ENCODE measurements around the gene MEF2C.
"Not testable (repeated sequence)": the region's sequence is repeated elsewhere in the genome, so short reads cannot be mapped to it uniquely, and the experiment has no call there.

Gene MEF2C

DNA sequence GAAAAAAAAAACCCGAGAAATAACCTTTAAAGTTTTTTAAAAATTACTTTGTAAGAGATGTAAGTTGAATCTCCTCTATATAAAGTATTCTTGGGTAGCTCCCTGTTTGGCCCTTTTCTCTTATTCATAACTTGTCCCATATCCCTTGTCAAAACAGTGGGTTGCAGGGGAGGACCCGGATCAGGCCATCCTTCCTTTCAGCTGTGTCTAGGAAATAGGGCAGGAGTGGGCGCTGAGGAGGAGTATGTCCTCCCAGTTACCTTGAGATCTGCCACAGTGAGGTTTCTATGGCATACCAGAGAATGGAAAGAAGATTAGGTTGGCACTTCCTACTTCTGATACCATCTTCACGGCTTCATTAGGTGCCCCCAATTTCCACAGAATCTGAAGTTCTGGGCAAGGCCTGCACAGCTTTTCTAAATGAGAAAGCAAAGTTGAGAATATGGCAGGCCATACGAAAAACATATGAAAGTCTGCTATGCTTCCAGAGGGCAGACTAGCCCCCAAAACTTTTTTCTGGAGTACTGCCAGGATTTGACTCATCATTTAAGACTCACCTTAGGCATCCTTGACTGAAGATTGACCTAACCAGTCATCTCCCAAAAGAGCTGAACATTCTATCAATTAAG is 20.3 kb downstream of the MEF2C start:
- no peak for DNase-seq (ENCODE audit: low read depth in 2 of 2)

DNA sequence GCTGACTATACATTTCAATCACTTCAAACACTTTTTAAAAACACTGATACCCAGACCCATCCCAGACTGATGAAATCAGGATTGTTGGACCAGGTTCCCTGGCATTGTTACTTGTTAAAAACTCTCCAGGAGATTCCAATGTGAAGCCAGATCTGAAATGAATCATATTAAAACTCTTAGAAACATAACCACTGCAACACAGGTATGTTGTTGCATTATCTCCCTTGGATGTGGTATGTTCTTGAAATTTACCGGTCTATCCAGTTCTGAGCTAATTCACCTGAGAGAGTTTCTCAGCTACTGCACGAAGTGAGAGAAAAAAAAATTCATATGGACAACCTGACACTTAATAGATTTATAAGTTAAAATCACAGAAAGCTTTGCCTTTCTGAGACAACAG is 21.8 kb downstream of the MEF2C start:
- DNase-seq (ENCODE audit: low read depth in 2 of 2), result no peak

DNA sequence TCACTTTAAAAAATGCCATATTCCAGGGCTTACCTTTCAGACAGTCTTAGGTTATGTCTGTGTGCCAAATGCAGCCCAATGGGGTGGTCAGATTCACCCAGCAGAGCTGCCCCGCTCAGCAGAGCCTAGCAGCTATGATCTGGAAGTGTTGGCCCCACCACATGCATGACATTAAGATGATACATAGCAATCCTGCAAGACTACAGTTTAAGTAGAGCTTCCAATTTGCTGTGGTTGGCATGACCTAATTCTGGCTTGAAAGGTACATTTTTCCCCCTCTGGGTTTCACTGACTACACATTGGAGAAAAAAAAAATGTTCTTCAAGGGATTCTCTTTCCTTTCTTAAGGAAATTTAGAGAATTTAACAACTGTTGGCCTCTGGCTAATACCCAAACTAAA is 22.5 kb downstream of the MEF2C start:
- no peak for DNase-seq (ENCODE audit: low read depth in 2 of 2)

DNA sequence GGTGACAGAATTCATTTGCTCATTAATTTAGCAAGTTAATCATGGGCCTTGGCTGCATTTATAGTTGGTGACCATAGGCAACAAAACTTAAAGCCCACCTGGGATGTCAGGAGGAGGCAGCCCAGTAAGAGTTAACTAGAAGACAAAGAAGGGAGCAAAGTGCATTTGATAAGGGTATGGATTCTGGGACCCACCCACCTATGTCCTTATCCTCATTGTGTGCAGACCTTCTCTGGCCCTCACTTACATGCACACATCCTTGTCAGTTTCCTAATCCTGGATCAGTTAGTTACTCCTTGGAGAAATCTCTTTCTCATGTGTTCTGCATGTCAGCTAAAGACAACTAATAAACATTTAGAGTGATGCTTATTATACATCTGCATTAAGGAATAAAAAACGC is 24.6 kb downstream of the MEF2C start:
- no peak for DNase-seq (ENCODE audit: low read depth in 2 of 2)

DNA sequence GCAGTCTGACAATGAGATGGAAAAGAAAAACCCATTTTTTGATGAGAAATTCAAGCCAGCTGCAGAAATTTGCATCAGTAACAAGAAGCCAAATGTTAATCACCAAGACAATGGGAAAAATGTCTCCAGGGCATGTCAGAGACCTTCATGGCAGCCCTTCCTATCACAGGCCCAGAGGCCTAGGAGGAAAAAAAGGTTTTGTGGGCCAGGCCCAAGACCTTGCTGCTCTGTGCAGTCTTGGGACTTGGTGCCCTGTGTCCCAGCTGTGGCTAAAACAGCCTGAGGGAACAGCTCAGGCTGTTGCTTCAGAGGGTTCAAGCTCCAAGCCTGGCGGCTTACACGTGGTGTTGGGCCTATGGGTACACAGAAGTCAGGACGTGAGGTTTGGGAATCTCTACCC is 26.6 kb downstream of the MEF2C start:
- not testable (repeated sequence) for DNase-seq (ENCODE audit: low read depth in 2 of 2)

DNA sequence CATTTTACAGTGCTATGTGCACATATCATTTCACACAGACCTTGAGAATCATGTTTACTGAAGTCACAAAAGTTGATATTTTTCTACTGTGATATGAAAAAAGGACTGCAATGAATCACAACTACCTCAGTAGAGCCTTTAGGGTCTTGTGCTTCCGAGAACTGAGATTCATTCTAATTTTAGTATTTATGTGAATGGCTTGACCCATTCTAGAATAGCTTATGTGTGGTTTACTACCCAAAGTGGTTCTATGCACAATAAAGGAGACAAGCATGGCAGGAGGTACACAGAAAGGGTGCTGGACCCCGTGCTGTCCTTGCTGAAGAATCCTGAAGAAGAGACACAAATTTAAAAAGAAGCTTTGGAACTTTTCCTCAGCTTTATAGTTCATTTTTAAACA is 28.2 kb downstream of the MEF2C start:
- DNase-seq (ENCODE audit: low read depth in 2 of 2), result no peak

DNA sequence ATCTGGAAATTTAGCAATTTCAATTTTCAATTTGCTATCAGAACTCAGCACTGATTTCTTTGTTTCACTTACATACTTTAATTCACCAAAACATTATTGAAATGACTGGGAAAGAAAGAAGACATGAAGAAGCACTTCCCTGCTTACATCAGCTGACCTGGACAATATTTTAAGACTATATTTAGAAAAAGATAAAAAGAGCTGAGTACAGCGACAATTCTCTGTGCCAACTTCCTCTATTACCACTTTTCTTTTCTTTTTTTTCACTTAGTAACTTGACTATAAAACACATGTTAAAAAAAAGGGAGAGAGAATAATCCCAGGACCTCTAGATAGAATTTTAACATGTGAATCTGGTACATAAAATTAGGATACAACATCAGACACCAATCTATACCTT is 35.6 kb downstream of the MEF2C start:
- DNase-seq (ENCODE audit: low read depth in 2 of 2), result no peak

DNA sequence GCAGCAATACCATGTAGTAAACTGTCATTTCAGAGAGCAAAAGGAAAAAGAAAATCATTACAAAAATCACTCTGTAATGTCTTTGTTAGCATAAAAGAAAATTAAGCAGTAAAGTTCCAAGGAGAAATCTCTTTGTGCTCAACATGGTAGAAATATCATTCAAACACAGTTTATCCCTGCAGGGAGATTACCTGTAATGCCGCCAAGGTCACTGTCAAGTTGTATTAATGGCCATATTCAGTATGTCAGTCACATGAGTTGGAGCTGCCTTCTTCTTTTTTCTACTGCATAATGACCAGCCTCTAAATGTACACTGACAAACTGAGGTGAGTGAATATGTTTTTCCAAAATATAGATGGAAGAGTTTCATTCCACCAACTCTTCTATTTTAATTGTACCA is 36.5 kb downstream of the MEF2C start:
- no peak for DNase-seq (ENCODE audit: low read depth in 2 of 2)

DNA sequence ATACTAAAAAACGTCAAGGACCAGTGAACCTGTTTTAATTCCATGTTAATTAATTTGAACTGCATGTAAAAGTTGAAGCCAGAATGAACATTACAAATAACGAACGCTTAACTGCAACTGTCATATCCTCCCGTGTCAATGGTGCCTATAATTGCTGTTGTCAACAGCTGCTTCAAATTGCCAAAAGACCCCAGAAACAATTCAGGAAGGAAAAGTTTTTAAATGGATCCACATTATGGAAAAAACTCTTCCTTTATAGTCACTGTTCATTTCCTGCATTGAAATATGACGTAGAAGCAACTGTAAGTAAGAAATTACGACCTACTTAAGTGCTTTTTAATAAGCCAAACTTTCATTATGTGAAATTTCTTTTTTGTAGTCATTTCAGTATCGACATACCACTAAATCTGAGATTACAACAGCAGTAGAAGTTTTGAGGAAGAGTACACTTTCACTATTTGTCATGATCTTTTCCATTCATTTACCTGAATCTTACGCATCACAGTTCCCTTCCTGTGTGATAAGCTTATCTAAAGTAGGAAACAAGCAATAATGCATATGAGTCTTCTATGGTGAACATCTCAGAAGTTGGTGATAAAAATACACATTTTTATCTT is 37.8 kb downstream of the MEF2C start:
- no peak for DNase-seq (ENCODE audit: low read depth in 2 of 2)

DNA sequence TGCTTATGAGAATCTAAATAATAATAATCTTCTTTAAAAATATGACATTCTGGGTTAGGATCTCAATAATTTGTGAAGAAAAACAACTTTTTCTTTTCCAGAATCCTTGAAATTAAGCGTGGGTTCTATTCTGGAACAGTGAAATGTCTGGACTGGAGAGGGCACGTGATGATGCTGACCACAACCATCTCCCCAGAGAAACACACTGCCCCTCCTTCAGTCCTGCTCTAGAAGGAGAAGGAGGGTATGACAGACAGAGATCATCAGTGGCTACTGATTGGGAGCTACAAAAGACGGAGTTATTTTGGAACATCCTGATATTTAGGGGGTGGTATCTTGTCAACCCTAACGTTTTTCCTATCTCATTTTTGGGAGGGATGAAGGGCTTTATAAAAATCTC is 40.2 kb downstream of the MEF2C start:
- no peak for DNase-seq (ENCODE audit: low read depth in 2 of 2)

DNA sequence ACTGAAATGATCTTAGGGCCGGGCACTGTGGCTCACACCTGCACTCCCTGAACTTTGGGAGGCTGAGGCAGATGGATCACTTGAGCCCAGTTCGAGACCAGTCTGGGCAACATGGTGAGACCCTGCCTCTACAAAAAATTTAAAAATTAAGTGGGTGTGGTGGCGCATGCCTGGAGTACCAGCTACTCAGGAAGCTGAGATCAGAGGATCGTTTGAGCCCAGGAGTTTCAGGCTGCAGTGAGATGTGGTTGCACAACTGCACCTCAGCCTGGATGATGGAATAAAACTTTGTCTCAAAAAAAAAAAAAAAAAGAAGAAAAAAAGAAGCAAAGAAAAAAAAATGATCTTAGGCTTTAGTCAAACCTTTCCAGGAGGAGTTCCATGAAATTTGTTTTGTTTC is 41.8 kb downstream of the MEF2C start:
- DNase-seq (ENCODE audit: low read depth in 2 of 2), result no peak

DNA sequence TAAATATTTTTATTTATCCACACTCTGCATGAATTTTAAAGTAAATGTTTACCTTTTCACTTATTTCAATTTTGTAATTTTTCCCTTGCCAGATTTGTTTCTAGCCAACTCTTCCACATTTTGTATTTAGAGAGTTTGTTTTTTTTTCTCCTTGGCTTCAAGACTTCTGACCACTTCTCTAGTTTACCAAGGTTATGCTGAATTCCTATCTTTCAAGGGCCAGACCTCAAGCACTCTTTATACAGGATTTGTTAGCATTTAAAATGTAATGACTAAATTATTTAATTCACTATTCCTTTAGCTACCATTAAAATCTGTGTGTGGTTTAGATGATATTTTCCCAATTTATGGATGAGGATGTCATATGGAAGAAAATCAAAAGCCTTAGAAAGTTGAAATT is 42.5 kb downstream of the MEF2C start:
- DNase-seq (ENCODE audit: low read depth in 2 of 2), result no peak

DNA sequence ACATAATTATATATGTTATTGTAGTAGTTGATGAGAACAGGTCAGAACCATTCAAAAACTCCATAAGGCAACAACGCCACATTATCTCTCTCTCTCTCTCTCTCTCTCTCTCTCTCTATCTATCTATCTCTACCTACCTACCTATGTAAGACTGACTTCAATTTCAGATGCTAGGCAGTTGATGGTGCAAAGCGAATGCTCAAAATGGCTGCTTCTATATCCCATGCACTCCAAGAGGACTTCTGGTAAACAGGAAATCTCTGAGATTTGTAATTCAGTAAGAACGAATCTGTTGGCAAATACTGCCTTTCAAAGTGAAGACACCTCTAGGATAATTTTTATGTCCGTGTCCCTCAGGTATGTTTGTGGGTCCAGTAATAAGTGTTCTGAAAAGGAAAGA is 43.7 kb downstream of the MEF2C start:
- no peak for DNase-seq (ENCODE audit: low read depth in 2 of 2)

DNA sequence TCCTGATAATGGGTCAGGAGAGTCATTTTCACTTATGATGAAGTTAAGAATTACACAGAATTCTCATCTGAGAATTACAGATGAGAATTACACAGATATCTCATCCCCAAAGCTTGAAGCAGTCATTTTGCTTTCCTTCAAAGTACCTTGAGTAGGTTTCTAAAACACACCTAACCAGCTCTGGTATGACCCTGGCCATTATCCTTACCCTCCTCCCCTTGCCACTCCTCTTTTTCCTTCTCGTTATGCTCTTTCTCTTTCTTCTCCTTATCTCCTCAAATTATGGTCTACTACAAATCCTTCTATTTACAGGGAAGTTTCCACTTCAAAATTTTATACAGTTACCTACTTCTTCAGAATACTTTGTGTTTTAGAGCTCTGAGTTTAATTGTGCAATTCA is 44.5 kb downstream of the MEF2C start:
- no peak for DNase-seq (ENCODE audit: low read depth in 2 of 2)

DNA sequence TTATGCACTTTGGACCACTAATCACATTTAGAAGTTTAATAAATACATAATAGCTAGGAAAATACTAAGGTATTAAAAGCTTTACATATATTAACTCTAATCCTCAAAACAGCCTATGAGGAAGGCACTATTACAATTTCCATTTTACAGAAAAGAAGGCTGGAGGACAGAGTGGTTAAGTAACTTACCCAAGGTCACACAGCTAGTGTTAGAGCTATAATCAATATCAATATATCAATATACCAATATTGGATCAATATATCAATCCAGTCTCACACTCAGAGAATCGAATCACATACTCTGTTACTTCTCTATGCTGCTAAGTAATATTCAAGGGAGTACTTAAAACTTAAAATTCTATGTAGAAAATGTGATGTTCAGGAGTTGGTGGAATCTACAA is 45.2 kb downstream of the MEF2C start:
- no peak for DNase-seq (ENCODE audit: low read depth in 2 of 2)

DNA sequence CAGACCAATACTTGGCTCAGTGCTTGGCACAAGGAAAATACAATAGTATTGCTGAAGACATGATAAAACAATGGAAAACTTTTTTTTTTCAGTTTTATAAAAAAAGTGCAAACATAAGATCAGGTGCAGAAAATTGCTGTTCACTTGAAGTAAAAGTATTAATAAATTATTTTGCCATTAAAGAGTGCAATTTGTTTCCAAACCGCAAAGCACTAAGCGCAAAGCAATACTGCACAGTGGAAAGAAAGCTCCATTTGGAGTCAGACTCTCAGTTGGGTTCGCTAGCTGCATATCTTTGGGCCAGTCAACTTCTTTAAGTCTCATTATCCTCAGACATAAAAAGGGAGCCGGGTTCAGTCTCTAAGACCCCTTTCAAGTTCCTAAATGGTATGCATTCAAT is 45.8 kb downstream of the MEF2C start:
- no peak for DNase-seq (ENCODE audit: low read depth in 2 of 2)

DNA sequence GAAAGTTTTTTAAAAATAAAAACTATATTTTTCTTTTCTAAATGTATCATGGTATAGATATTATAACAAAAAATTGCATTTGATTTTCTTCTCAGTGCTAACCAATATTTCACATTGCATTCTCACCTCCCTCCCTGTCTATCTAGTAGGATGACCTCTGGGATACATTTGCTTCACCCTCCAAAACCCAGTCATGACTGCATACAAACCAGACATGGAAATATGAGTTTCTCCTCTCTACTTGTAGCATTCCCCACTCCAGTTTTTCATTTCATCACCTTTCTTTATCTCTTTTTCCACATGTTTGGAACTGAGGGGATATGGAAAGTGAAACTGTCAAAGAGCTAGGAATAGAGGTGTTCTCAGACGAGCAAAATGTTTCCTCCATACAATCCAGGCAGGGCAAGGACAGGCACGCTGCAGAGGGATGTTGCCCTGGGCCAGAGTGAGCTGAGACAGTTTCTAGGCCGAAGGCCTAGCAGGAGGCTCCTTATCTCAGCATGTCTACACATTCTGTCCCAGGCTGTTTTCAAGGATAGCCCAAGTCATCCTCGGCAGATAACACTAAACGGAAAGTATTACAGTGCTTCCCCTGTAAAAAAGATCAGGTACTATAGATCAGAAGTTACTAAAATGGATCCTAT is 46.7 kb downstream of the MEF2C start:
- DNase-seq (ENCODE audit: low read depth in 2 of 2), result no peak

DNA sequence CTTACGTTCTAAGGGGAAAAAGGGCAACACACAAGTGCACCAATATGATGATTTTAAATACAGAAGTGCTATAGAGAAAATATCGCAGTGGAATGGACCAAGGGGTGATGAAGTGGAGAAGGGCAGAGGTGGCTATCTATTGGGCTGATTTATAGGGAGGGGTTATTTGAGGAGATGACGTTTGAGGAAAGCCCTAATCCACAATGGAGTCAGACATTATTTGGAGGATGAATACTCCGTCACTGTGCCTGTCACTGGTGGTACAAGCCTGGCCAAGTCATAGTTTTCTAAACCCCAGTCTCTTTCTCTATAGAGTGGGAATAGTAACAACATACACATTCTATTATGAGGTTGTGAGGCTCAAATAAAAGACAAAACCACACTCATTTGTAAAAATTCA is 48.5 kb downstream of the MEF2C start:
- no peak for DNase-seq (ENCODE audit: low read depth in 2 of 2)

DNA sequence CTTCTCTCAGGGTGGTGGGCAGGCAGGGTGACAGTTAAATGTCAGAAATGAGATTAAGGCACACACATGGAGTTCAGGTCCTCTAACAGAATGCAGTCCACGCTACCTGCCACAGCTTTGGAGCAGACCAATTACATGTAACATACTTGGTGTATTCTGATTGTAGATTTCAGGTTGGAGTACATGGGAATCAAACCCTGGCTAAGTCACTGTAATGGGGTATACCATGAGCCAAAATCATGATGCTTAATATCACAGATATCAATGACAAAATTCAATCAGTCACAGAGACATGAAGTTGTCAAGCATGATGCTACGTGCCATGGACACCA is 48.9 kb downstream of the MEF2C start:
- no peak for DNase-seq (ENCODE audit: low read depth in 2 of 2)

DNA sequence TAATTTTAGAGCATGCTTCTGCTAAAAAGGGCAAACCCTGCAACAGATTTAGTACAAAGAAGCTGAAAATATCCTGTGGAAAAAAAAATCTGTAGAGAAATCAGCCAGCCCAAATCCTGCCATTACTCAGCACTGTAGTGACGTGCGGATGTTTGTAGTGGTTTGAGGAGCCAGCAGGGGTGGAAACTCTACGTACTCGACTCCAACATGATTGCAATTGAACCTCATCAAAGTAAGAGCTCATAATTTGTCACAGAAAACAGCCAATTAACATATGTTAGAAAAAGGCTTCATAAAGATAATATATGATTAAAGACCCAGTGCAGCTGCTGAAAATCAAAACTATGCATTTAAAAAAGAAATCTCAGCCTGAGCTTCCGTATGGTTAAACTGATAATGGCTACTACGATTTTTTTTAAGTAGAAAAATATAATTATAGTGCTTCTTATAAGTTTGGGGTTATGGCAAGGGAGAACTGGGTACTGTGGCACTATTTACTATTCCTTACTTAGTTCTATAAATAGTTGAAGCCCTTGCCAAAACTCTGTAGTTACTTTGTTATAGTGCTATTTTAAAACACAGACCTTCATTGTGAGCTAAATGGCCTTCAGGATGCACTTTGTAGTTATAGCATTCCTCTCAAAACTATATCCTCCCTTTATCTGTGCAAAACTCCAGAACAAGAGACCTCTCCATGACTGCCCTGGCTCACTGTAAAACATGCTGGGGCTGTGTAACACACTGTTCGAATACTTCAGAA is 49.4 kb downstream of the MEF2C start:
- DNase-seq (ENCODE audit: low read depth in 2 of 2), result peak; percentile 31 to 42

DNA sequence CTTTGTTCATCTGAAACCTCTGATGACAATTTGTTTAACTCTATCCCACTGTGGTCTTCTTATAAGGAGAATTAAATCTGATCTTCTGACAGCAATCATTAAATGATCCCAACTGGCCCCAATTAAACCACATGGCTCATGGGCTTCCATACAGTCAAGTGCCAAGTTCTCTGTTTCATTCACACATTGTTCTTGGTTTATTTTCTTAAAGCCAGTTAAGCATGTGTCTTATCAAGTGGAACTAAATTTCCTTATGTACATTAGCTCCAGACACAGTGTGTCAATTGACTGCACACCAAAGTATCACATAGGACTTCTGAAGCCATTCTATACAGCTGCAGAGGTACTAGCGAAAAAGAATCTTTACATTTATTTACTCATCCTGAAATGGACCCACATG is 51.2 kb downstream of the MEF2C start:
- DNase-seq (ENCODE audit: low read depth in 2 of 2), result no peak

DNA sequence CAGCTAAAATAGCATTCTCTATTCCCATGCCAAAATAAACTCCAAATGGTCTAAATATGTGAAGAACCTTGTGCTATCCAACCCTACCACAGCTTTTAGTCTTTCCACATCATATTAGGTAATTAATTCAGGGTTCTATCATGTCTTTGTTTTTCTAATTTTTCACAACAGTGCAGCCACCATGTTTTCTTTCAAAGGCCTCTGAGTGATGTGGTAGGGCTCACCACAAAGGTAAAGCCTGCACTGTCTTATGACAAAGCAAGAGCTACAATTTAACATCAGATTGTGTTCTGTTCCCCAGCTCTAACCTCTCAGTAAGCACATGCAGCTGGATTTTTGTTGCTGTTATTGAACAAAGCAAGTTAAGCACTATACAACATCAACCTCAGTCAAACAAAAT is 52.4 kb downstream of the MEF2C start:
- no peak for DNase-seq (ENCODE audit: low read depth in 2 of 2)

DNA sequence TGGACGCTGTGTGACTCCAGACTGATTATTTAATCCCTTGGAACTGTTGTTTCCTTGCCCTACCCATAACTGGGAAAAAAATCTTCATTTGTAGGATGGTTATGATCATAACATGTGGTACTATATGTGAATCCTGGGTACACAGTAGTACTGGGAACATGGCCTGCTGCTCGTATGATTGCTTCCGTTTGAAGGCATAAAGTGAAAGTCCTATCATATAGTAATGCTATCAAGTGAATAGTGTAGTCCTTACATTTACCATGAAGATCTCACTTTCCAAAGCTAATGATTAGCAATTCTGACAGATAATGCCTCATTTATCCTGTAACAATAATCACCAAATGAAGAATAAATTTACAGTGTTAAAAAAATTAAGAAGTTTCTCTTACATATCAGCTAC is 53.2 kb downstream of the MEF2C start:
- DNase-seq (ENCODE audit: low read depth in 2 of 2), result no peak
